Tibial artery (tissue), 4 donors: ENCODE data around the gene NAPA.

Experiments used
- DNase-seq, 2 donors: peaks; one replicate each; pipeline ENCODE4 v3.0.0-alpha.2; 2019
- H3K27ac ChIP-seq, 2 donors: fragments of 200-600 bp; sonication (generic) in 1 of 2; 1 replicate in 1 of 2; 2 replicates in 1 of 2; pipeline ENCODE4 v1.5.1; 2018 to 2019; ENCODE audit warnings: mild to moderate bottlenecking in 1 of 2
- H3K27me3 ChIP-seq, 2 donors: fragments of 200-600 bp; sonication (generic) in 1 of 2; one replicate each; pipeline versions ENCODE4 v1.5.1 to v1.6.0; 2016 to 2019
- H3K36me3 ChIP-seq, 3 donors: fragments of 200-600 bp; sonication (generic) in 2 of 3; one replicate each; pipeline ENCODE4 v1.5.1; 2016 to 2019; ENCODE audit warnings: mild to moderate bottlenecking in 2 of 3
- H3K4me1 ChIP-seq, 4 donors: fragments of 200-600 bp; sonication (generic) in 2 of 4; 1 replicate in 3 of 4; 2 replicates in 1 of 4; pipeline ENCODE4 v1.5.1; 2016 to 2019
- H3K4me3 ChIP-seq, 2 donors: fragments of 200-600 bp; sonication (generic) in 1 of 2; 1 replicate in 1 of 2; 2 replicates in 1 of 2; pipeline ENCODE4 v1.5.1; 2018 to 2019; ENCODE audit warnings: mild to moderate bottlenecking in 2 of 2
- H3K9me3 ChIP-seq, 3 donors: fragments of 200-600 bp; sonication (generic) in 1 of 3; one replicate each; pipeline ENCODE4 v1.5.1; 2016 to 2019
- intact Hi-C: fragments of 100-400 bp; cut with DNase I; formaldehyde crosslinking; loops from one replicate; pipeline ENCODE4 v1.15.0; 2023; ENCODE audit warnings: low total_unique reads
- TF ChIP-seq, protein P1 (sequence below), 2 experiments: fragments of 200-600 bp in 1 of 2; fragments of 450-650 bp in 1 of 2; IDR thresholded peaks; one replicate each; pipeline ENCODE4 v1.5.1; 2017 to 2019; ENCODE audit warnings: antibody characterized with exemption in 2 of 2, mild to moderate bottlenecking in 1 of 2, moderate library complexity in 1 of 2

Gene NAPA

DNA sequence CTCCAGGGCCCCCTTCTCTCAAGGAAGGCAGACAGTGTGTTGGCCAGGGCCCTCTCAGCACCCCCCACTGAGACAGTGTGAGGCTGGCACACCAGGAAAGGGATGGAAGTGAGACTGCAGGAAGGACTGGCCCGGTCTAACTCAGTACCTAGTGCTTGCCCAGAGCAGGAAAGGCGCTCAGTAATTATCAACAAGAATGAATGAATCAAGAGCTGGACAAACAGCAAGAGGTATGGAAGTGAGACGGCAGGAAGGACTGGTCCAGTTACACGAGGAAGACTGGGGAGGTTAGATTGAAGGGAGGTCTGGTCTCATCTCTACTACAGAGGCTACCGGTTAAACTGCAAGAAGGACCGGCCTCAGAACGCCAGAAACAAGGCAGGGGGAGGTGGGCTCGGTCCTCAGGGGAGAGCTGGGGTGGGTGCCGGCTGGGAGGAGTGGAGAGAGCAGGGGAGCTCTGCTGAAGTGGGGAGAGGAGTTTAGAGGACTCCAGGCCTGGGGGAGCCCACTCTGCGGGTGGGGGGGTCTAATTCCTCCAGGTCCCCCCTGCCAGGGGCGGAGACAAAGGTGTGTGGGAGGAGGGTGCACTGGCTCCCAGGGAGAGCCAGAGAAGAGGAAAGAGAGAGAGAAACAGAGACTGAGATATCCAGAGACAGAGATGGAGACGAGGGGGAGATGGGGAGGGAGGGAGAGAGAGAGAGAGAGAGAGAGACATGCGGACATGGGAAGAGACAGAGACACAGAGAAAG, 44.2 kb downstream of the NAPA start:
- no peak for DNase-seq
- H3K27me3 ChIP-seq, result peaks cover 0 to 28% of the 10 kb centered on the region in 2 donors
- no peaks in the 10 kb centered on the region for H3K36me3 ChIP-seq
- no peaks in the 10 kb centered on the region for H3K9me3 ChIP-seq
- H3K27ac ChIP-seq, result no peak overlapping the region
- intact Hi-C loops, result loop anchor here (5.0 kb wide), 1 partner anchor 42 kb away; no protein-coding TSS in a partner anchor
- TF ChIP-seq, protein P1, sequence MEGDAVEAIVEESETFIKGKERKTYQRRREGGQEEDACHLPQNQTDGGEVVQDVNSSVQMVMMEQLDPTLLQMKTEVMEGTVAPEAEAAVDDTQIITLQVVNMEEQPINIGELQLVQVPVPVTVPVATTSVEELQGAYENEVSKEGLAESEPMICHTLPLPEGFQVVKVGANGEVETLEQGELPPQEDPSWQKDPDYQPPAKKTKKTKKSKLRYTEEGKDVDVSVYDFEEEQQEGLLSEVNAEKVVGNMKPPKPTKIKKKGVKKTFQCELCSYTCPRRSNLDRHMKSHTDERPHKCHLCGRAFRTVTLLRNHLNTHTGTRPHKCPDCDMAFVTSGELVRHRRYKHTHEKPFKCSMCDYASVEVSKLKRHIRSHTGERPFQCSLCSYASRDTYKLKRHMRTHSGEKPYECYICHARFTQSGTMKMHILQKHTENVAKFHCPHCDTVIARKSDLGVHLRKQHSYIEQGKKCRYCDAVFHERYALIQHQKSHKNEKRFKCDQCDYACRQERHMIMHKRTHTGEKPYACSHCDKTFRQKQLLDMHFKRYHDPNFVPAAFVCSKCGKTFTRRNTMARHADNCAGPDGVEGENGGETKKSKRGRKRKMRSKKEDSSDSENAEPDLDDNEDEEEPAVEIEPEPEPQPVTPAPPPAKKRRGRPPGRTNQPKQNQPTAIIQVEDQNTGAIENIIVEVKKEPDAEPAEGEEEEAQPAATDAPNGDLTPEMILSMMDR (IDR thresholded peaks at IDR 0.05), result no peak
- H3K4me3 ChIP-seq, result no peak overlapping the region
- H3K4me1 ChIP-seq, result peaks cover 0 to 40% (median 22%) of the 10 kb centered on the region in 4 donors

DNA sequence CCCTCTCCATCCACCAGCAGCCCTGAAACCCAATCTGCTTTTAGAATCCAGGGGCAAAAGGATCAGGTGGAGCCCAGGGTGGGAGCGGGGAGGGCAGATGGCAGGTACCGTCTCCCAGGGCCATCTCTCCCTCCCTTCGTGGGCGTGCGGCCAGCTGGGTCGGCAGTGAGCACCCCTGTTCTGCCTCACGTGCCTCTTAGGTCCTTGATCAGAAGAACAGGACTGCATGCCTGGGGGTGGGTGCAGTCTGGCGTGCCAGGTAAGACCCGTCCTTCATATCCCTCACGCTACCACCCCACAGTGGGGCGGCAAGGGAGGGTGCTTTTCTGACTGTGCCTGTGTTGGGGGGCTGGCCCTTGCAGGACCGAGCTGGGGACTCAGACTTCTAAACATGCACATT, 45.1 kb downstream of the NAPA start:
- Histone ChIP-seq H3K36me3 (no peaks in the 10 kb centered on the region), H3K27ac (no peak overlapping the region), H3K4me1 (peaks cover 0 to 40% (median 22%) of the 10 kb centered on the region in 4 donors), H3K9me3 (no peaks in the 10 kb centered on the region), H3K4me3 (no peak overlapping the region), H3K27me3 (peaks cover 0 to 24% of the 10 kb centered on the region in 2 donors)
- intact Hi-C loops, result loop anchor here (5.0 kb wide), 1 partner anchor 43 kb away; no protein-coding TSS in a partner anchor
- DNase-seq, result no peak
- TF ChIP-seq, protein P1 (IDR thresholded peaks at IDR 0.05), result no peak

DNA sequence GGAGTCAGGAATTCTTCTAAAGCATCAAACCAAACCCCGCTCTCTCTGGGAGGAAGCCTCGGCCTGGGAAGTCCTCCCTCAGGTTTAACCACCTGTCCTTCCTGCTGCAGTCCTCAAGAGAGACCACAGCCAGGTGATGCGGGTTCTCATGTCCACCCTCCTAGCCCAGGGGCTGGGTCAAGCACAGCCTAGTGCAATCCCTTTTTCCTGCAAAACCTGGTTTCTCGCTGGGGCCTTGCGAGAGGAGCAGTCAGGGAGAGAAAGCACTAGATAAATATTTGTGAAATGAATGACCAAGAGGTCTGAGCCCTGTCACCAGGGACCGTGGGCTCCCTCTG, 45.5 kb downstream of the NAPA start:
- no peaks in the 10 kb centered on the region for H3K36me3 ChIP-seq
- H3K4me3 ChIP-seq, result no peak overlapping the region
- H3K4me1 ChIP-seq, result peaks cover 0 to 40% (median 22%) of the 10 kb centered on the region in 4 donors
- TF ChIP-seq, protein P1 (IDR thresholded peaks at IDR 0.05), result no peak
- peaks cover 0 to 24% of the 10 kb centered on the region in 2 donors for H3K27me3 ChIP-seq
- no peak overlapping the region for H3K27ac ChIP-seq
- intact Hi-C loops, result no loop called here
- DNase-seq, result no peak
- H3K9me3 ChIP-seq, result no peaks in the 10 kb centered on the region

DNA sequence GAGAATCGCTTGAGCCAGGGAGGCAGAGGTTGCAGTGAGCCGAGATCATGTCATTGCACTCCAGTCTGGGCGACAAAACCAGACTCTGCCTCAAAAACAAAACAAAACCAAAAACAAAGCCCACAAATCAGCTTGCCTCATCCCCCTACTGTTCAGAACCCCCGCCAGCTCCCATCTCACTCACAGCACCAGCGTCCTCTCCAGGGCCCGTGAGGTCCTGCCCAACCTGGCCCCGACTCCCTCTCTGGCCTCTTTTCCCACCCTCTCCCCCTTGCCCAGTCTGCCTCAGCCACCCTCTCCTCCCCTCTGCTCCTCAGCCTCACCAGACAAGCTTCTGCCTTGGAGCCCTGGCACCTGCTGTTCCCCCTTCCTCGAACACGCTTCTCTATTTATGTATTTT, 46.9 kb downstream of the NAPA start:
- no peak for DNase-seq
- Histone ChIP-seq H3K27me3 (peaks cover 0 to 13% of the 10 kb centered on the region in 2 donors), H3K36me3 (no peaks in the 10 kb centered on the region), H3K9me3 (no peaks in the 10 kb centered on the region), H3K4me1 (peaks cover 0 to 35% (median 19%) of the 10 kb centered on the region in 4 donors), H3K27ac (no peak overlapping the region), H3K4me3 (no peak overlapping the region)
- TF ChIP-seq, protein P1 (IDR thresholded peaks at IDR 0.05), result no peak
- intact Hi-C loops, result no loop called here

DNA sequence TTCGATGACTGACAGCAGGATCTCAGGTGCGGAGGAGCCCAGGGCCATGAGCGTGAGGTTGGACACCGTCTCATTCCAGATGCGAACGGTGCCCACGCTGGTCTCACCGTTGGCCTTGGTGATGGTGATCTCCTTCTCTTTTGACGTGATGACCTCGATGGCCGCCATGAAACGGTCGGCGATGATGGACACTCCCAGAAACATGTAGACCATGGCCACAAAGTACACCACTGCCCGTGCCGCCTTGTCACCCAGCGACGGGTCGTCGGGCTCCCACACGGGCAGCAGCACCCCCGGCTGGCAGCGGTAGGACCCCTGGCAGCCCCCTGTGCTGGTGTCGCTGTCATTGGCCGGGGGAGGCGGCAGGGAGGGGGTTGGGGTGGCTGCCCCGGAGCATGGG, 48.9 kb downstream of the NAPA start:
- intact Hi-C loops, result no loop called here
- peaks cover 0 to 17% (median 2%) of the 10 kb centered on the region in 4 donors for H3K4me1 ChIP-seq
- H3K27ac ChIP-seq, result no peak overlapping the region
- H3K9me3 ChIP-seq, result no peaks in the 10 kb centered on the region
- H3K36me3 ChIP-seq, result no peaks in the 10 kb centered on the region
- H3K27me3 ChIP-seq, result peaks cover 0 to 9% of the 10 kb centered on the region in 2 donors
- no peak overlapping the region for H3K4me3 ChIP-seq
- DNase-seq, result no peak
- TF ChIP-seq, protein P1 (IDR thresholded peaks at IDR 0.05), result no peak
